Purkinje cell (primary cell): ENCODE data around the gene RPUSD1. TPM values are rescaled to one million over a fixed set of nuclear protein-coding genes. Genes with fewer than 3 reads are reported as not detected.

Experiments used
- polyA plus RNA-seq: library from polyadenylated mRNA; unstranded; fragments of >200 nt; fragmentation: Nextera tagmentation; gene quantifications from 2 replicates; pipeline ENCODE4 v1.2.1, GENCODE V29; 2014

RPUSD1 gene
- polyA plus RNA-seq, result 2.8 and 5.1 TPM in 2 replicates

GRCh38 chr16:787978-788398 lies at the start of gene RPUSD1:
TSS of gene RPUSD1 (minus strand) at chr16:788381. CDS start at chr16:787737, 644 bp downstream.

GRCh38 chr16:799948-800833 lies 12.0 kb upstream of the RPUSD1 start, which contains the start of gene GNG13:
TSS of gene GNG13 (minus strand) at chr16:800734. CDS start at chr16:799077, 1,657 bp downstream.

GRCh38 chr16:788399-789126 lies 382 bp upstream of the RPUSD1 start, which contains the start of gene CHTF18:
TSS of gene CHTF18 (plus strand) at chr16:788620. CDS start at chr16:788685, 65 bp downstream.

DNA sequence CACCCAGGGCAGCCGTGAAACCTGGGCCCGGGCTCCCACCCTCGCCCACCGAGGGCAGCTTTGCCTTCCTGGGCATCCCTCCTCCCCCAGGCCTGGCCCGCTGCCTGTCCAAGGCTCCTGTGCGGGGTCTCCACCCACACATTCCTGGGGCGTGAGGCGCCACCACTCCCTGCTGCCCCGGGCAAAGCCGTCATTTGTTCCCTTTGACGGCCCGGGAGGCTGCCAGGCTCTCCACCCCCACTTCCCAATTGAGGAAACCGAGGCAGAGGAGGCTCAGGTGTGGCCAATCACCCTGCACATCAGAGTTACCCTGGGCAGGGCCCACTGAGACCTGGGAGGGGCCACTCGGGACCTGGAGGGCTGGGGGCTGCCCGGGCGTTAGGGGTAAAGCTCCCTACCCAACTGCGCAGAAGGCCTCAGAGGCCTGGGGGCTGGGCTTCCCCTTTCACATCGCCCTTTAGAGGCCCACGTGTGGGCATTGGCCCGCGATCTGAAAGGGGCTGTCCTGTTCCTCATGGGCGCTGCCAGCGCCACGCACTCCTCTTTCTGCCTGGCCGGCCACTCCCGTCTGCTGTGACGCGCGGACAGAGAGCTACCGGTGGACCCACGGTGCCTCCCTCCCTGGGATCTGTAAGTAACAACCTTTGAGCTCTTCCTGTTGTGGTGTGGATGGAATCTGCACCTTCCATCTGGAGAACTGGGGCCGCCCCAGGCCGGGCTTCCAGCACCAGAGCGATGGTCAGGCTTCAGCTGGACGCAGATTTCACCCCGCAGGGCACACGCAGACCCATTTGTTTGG lies 27.4 kb downstream of the RPUSD1 start, which contains the start of gene MSLN:
Gene MSLN (plus strand): TSS at position 190 of the 799 bp plus-strand sequence. CDS start 1,947 bp downstream, outside the sequence.

DNA sequence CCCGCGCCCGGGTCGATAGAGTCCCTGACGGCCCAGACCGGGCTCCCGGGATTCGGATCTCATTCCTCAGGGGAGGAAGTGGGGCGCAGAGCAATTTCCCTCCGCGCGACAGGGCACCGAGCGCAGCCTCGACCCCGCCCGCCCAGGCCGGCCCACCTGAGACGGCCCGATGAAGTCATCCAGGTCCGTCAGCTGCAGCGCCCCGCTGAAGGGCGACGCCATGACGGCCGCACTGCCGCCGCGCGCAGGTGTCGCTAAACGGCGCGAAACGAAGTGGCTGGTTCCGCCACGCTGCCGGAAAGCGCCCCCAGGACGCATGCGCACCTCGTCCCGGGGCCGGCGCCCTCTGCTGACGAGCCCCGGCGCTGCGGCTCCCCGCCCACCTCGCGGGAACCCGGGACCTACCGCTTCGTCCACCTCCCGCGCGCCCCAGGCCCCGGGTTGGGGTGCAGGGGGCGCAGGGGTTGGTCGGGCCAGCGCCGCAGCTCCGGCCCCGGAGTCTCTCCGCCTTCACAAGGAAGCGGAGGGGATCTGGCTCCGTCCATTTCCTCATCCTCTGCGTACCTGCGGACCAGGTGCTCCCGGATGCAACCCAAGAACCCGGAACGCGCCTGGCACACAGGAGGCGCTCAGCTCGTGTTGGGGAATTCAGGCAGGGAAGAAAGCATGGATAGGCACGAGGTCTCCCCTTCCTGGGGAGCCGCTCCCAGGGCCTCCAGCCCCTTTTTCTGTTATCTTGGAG lies 47.2 kb downstream of the RPUSD1 start, which contains the start of gene CIAO3:
Gene CIAO3 (minus strand): TSS at position 234 of the 742 bp plus-strand sequence. CDS start 12 bp downstream, at position 222.

Other genes starting within 250 kb of the RPUSD1 start
- not detected in 2 replicates for gene PRR35, start 228.0 kb downstream of the RPUSD1 start, polyA plus RNA-seq
- not detected in 2 replicates for gene NHLRC4, start 221.4 kb downstream of the RPUSD1 start, polyA plus RNA-seq
- gene PIGQ, start 218.4 kb downstream of the RPUSD1 start, polyA plus RNA-seq, result 0.84 and 1.6 TPM in 2 replicates
- gene RAB40C, start 198.3 kb downstream of the RPUSD1 start, polyA plus RNA-seq, result 0.60 and 4.0 TPM in 2 replicates
- gene WFIKKN1, start 157.4 kb downstream of the RPUSD1 start, polyA plus RNA-seq, result 0.16 and 0.27 TPM in 2 replicates
- gene METTL26, start 152.1 kb downstream of the RPUSD1 start, polyA plus RNA-seq, result 32.5 and 32.9 TPM in 2 replicates
- 3.1 and 7.9 TPM in 2 replicates for gene MCRIP2, start 146.6 kb downstream of the RPUSD1 start, polyA plus RNA-seq
- 1.5 and 2.0 TPM in 2 replicates for gene WDR90, start 139.0 kb downstream of the RPUSD1 start, polyA plus RNA-seq
- gene RHOT2, start 120.2 kb downstream of the RPUSD1 start, polyA plus RNA-seq, result 7.1 and 8.1 TPM in 2 replicates
- gene RHBDL1, start 112.7 kb downstream of the RPUSD1 start, polyA plus RNA-seq, result 0.89 and 2.3 TPM in 2 replicates
- 61.7 and 72.9 TPM in 2 replicates for gene STUB1, start 108.0 kb downstream of the RPUSD1 start, polyA plus RNA-seq
- gene JMJD8, start 104.0 kb downstream of the RPUSD1 start, polyA plus RNA-seq, result 7.3 and 7.9 TPM in 2 replicates
- gene WDR24, start 98.0 kb downstream of the RPUSD1 start, polyA plus RNA-seq, result 0.24 and 0.59 TPM in 2 replicates
- gene FBXL16, start 82.6 kb downstream of the RPUSD1 start, polyA plus RNA-seq, result 8.0 and 22.9 TPM in 2 replicates
- 0.09 and 0.34 TPM in 2 replicates for gene METRN, start 73.3 kb downstream of the RPUSD1 start, polyA plus RNA-seq
- 8.9 and 12.8 TPM in 2 replicates for gene ANTKMT, start 67.2 kb downstream of the RPUSD1 start, polyA plus RNA-seq
- gene CCDC78, start 61.9 kb downstream of the RPUSD1 start, polyA plus RNA-seq, result not detected in 2 replicates
- gene HAGHL, start 61.3 kb downstream of the RPUSD1 start, polyA plus RNA-seq, result 0.38 and 3.0 TPM in 2 replicates
- gene CIAO3, start 47.4 kb downstream of the RPUSD1 start, polyA plus RNA-seq, result 1.2 and 3.4 TPM in 2 replicates
- not detected in 2 replicates for gene MSLN, start 27.6 kb downstream of the RPUSD1 start, polyA plus RNA-seq
- gene CHTF18, start 239 bp upstream of the RPUSD1 start, polyA plus RNA-seq, result 0.39 and 1.4 TPM in 2 replicates
- gene GNG13, start 12.4 kb upstream of the RPUSD1 start, polyA plus RNA-seq, result 2,278 and 2,470 TPM in 2 replicates
- gene LMF1, start 182.6 kb upstream of the RPUSD1 start, polyA plus RNA-seq, result 4.4 and 7.5 TPM in 2 replicates
- 0.12 and 0.13 TPM in 2 replicates for gene SOX8, start 193.4 kb upstream of the RPUSD1 start, polyA plus RNA-seq